Endothelial cell of umbilical vein (primary cell): Measurements from ENCODE around the gene TENM4. TPM values are rescaled to one million over a fixed set of nuclear protein-coding genes. Genes with fewer than 3 reads are reported as not detected.

ENCODE experiments used
- BruUV-seq: library from RNA; stranded (reverse); fragments of 400-500 nt; replicated peaks from 2 replicates; lab custom pipeline; 2021; lab: Mats Ljungman, UMichigan
- CTCF ChIA-PET: fragments of 300-600, 350-600 bp; sonication (Branson Sonifier 250); formaldehyde crosslinking; loops from one replicate; lab custom pipeline; 2021; ENCODE audit warnings: antibody characterized with exemption, inconsistent platforms; lab: Charles Lee
- POLR2A ChIA-PET: fragments of 300-600, 350-600 bp; sonication (Branson Sonifier 250); formaldehyde crosslinking; loops from one replicate; lab custom pipeline; 2021; ENCODE audit warnings: antibody characterized with exemption, inconsistent platforms; lab: Charles Lee
- DNase-seq: peaks from one replicate; pipeline ENCODE4 v3.0.0-alpha.2; 2011; ENCODE audit warnings: low read depth, low spot score
- FAIRE-seq: peaks from 2 replicates; lab custom pipeline; 2011; peaks lifted over from hg19 to GRCh38; lab: Jason Lieb, UNC
- H2AFZ ChIP-seq: 2 replicates; pipeline ENCODE4 v1.6.0; 2012; ENCODE audit warnings: low read depth, low read length, control low read depth, inconsistent platforms
- H3K27ac ChIP-seq: 2 replicates; pipeline ENCODE4 v1.5.1; 2011; ENCODE audit warnings: low read depth, mild to moderate bottlenecking, control low read depth, low read length, moderate library complexity; ENCODE audit not compliant: insufficient read depth
- H3K27me3 ChIP-seq, 2 experiments: 2 replicates each; pipeline versions ENCODE4 v1.6.0 to v1.6.1; 2011; ENCODE audit warnings: low read length in 2 of 2, mixed read lengths in 1 of 2; ENCODE audit not compliant: control insufficient read depth in 2 of 2, insufficient read depth in 2 of 2
- H3K36me3 ChIP-seq, 2 experiments: 2 replicates in 1 of 2; 3 replicates in 1 of 2; pipeline ENCODE4 v1.5.1; 2011; ENCODE audit warnings: low read length in 2 of 2, mild to moderate bottlenecking in 1 of 2, moderate library complexity in 1 of 2; ENCODE audit not compliant: control insufficient read depth in 2 of 2, insufficient read depth in 2 of 2; ENCODE audit errors: extremely low read depth in 1 of 2
- H3K4me1 ChIP-seq: 3 replicates; pipeline ENCODE4 v1.5.1; 2011; ENCODE audit warnings: mild to moderate bottlenecking, low read length; ENCODE audit not compliant: control insufficient read depth, insufficient read depth; ENCODE audit errors: extremely low read depth
- H3K4me2 ChIP-seq: 2 replicates; pipeline ENCODE4 v1.6.1; 2011; ENCODE audit warnings: low read length, control low read depth, mixed read lengths; ENCODE audit not compliant: insufficient read depth
- H3K4me3 ChIP-seq, 3 experiments: fragments of 200-600 bp in 1 of 3; sonication (generic), shearing (Covaris generic) in 1 of 3; replicated peaks in 1 of 3; 2 replicates each; pipeline ENCODE4 v1.5.1; 2011 to 2016; ENCODE audit warnings: control low read depth in 3 of 3, low read length in 3 of 3, mild to moderate bottlenecking in 2 of 3, inconsistent platforms in 1 of 3, low read depth in 1 of 3, moderate library complexity in 1 of 3; ENCODE audit not compliant: insufficient read depth in 1 of 3
- H3K79me2 ChIP-seq: 2 replicates; pipeline ENCODE4 v1.6.0; 2012; ENCODE audit warnings: low read length, inconsistent platforms; ENCODE audit not compliant: control insufficient read depth, insufficient read depth
- H3K9ac ChIP-seq: replicated peaks from 2 replicates; pipeline ENCODE3; 2011; ENCODE audit warnings: low read length, control low read depth; ENCODE audit not compliant: insufficient read depth; ENCODE audit errors: extremely low read depth
- H3K9me1 ChIP-seq: replicated peaks from 3 replicates; pipeline ENCODE4 v1.6.0; 2011; ENCODE audit warnings: mild to moderate bottlenecking, low read length; ENCODE audit not compliant: control insufficient read depth, insufficient read depth; ENCODE audit errors: extremely low read depth
- H3K9me3 ChIP-seq: replicated peaks from 2 replicates; pipeline ENCODE4 v1.5.1; 2012; ENCODE audit warnings: low read length, inconsistent platforms; ENCODE audit not compliant: control insufficient read depth, insufficient read depth
- H4K20me1 ChIP-seq: replicated peaks from 2 replicates; pipeline ENCODE3; 2011; ENCODE audit warnings: mild to moderate bottlenecking, low read length; ENCODE audit not compliant: control insufficient read depth, insufficient read depth; ENCODE audit errors: extremely low read depth
- CTCF ChIP-seq, 2 donors: IDR thresholded peaks; 1 replicate in 1 of 2; 2 replicates in 1 of 2; pipeline ENCODE4 v1.5.1; 2011; ENCODE audit warnings: low read length in 2 of 2, mild to moderate bottlenecking in 2 of 2, moderate library complexity in 2 of 2, control low read depth in 1 of 2, inconsistent platforms in 1 of 2, low read depth in 1 of 2; ENCODE audit not compliant: insufficient read depth in 1 of 2; ENCODE audit errors: extremely low read depth in 1 of 2
- EZH2 ChIP-seq: IDR thresholded peaks from 2 replicates; pipeline ENCODE4 v1.6.1; 2012; ENCODE audit warnings: borderline replicate concordance, low read depth, mild to moderate bottlenecking, moderate library complexity, low read length, inconsistent platforms; ENCODE audit not compliant: severe bottlenecking
- FOS ChIP-seq: IDR thresholded peaks from 2 replicates; pipeline ENCODE4 v1.6.1; 2011; ENCODE audit warnings: mild to moderate bottlenecking, low read length, moderate library complexity, borderline replicate concordance; ENCODE audit not compliant: insufficient read depth
- GATA2 ChIP-seq: IDR thresholded peaks from 2 replicates; pipeline ENCODE4 v1.7.0; 2011; ENCODE audit warnings: low read depth, mild to moderate bottlenecking, moderate library complexity, mixed read lengths, low read length; ENCODE audit not compliant: insufficient read length, insufficient read depth
- JUN ChIP-seq: IDR thresholded peaks from 2 replicates; pipeline ENCODE4 v1.6.1; 2011; ENCODE audit warnings: borderline replicate concordance, low read depth; ENCODE audit not compliant: insufficient read length, insufficient read depth
- MAX ChIP-seq: IDR thresholded peaks from 2 replicates; pipeline ENCODE4 v1.6.1; 2011; ENCODE audit not compliant: insufficient read depth, insufficient read length
- MYC ChIP-seq: IDR thresholded peaks from one replicate; pipeline ENCODE4 v1.6.1; 2011; ENCODE audit warnings: mild to moderate bottlenecking, low read depth, low read length
- POLR2A ChIP-seq: IDR thresholded peaks from 2 replicates; pipeline ENCODE4 v1.6.1; 2012; ENCODE audit warnings: low read depth, mild to moderate bottlenecking, control low read depth, low read length
- POLR2AphosphoS5 ChIP-seq: IDR thresholded peaks from 2 replicates; pipeline ENCODE4 v1.6.1; 2012; ENCODE audit warnings: low read depth, mild to moderate bottlenecking, control low read depth, low read length, moderate library complexity; ENCODE audit not compliant: insufficient read depth
- dilution Hi-C: fragments of 300-500 bp; cut with MboI; formaldehyde crosslinking; loops from one replicate; pipeline ENCODE4 v1.15.0; 2019; ENCODE audit warnings: low sequenced_read_pairs; ENCODE audit not compliant: extremely low pct_ligation_motif_present
- intact Hi-C: fragments of 100-400 bp; cut with micrococcal nuclease; formaldehyde crosslinking; loops from one replicate; pipeline ENCODE4 v1.10.0; 2022
- polyA plus RNA-seq, 4 experiments: library from polyadenylated mRNA; depleted of rRNA in 3 of 4; stranded (reverse) in 3 of 4; unstranded in 1 of 4; fragments of >200 nt; gene quantifications; 2 replicates each; pipeline versions ENCODE4 v1.2.1 to v1.2.3, GENCODE V29; 2011 to 2012; ENCODE audit warnings: missing spikeins in 1 of 4
- total RNA-seq: library from RNA; stranded (reverse); gene quantifications from 2 replicates; pipeline ENCODE4 v1.2.3, GENCODE V29; 2021

TENM4 gene
- total and polyA plus RNA-seq, 2 donors (not counting 3 experiments of a cell fraction or from before 2014, with no cell fraction given), result 0.06 to 0.27 TPM

- Histone ChIP-seq H3K9ac (no peak overlapping the region), H3K9me1 (no peaks in the 10 kb centered on the region), H3K4me3 (no peak overlapping the region), H3K79me2 (no peaks in the 10 kb centered on the region), H3K27me3 (no peaks in the 10 kb centered on the region), H3K27ac (no peak overlapping the region), H3K4me1 (no peaks in the 10 kb centered on the region), H4K20me1 (no peaks in the 10 kb centered on the region), H3K36me3 (no peaks in the 10 kb centered on the region), H3K4me2 (no peak overlapping the region), H3K9me3 (no peaks in the 10 kb centered on the region), H2AFZ (no peak overlapping the region)
- CTCF ChIA-PET, result interaction anchor here (1.6 to 2.3 kb wide), 2 partner anchors 9 to 11 kb away, joined by 6 to 13 read pairs; no protein-coding TSS in a partner anchor
- intact Hi-C loops, result no loop called here
- FAIRE-seq (no peak), DNase-seq (no peak)
- dilution Hi-C loops, result no loop called here
- POLR2A ChIA-PET, result no interaction called here
- no TSS peak for BruUV-seq
- TF ChIP-seq POLR2A, result no peak
- TF ChIP-seq GATA2, result no peak
- TF ChIP-seq MAX, result no peak
- TF ChIP-seq JUN, result no peak
- no peak for TF ChIP-seq MYC
- TF ChIP-seq POLR2AphosphoS5, result no peak
- TF ChIP-seq CTCF (IDR thresholded peaks at IDR 0.05; ENCODE audit: extremely low read depth in 1 of 2, insufficient read depth in 1 of 2, low read depth in 1 of 2, low read length in 2 of 2), result no peak
- no peak for TF ChIP-seq FOS
- no peak for TF ChIP-seq EZH2
Observed at GRCh38 chr11:78656327-78656726, 784.5 kb downstream of the TENM4 start.
